Upper lobe of left lung (tissue), 6 donors: Measurements from ENCODE around the gene TOPAZ1. TPM values are rescaled to one million over a fixed set of nuclear protein-coding genes. Genes with fewer than 3 reads are reported as not detected.

Experiments used
- ATAC-seq, 2 donors: fragments of 200-7000 bp; cut with Tn5 transposase; one replicate each; pipeline ENCODE4 v1.9.1; 2022; ENCODE audit warnings: mild to moderate bottlenecking in 2 of 2, moderate library complexity in 2 of 2; ENCODE audit not compliant: low FRiP score in 2 of 2
- DNase-seq, 2 donors: peaks; one replicate each; pipeline ENCODE4 v3.0.0-alpha.2; 2019 to 2020
- H3K27ac ChIP-seq, 4 donors: fragments of 200-600 bp; sonication (generic); one replicate each; pipeline ENCODE4 v1.5.1; 2016 to 2019
- H3K27me3 ChIP-seq, 4 donors: fragments of 200-600 bp; sonication (generic); one replicate each; pipeline ENCODE4 v1.5.1; 2017 to 2019
- H3K36me3 ChIP-seq, 4 donors: fragments of 200-600 bp; sonication (generic); one replicate each; pipeline ENCODE4 v1.5.1; 2016 to 2019
- H3K4me1 ChIP-seq, 4 donors: fragments of 200-600 bp; sonication (generic); one replicate each; pipeline ENCODE4 v1.5.1; 2018 to 2019
- H3K4me3 ChIP-seq, 4 donors: fragments of 200-600 bp; sonication (generic); one replicate each; pipeline ENCODE4 v1.5.1; 2017 to 2019; ENCODE audit warnings: mild to moderate bottlenecking in 2 of 4, moderate library complexity in 1 of 4
- H3K9me3 ChIP-seq, 4 donors: fragments of 200-600 bp; sonication (generic); one replicate each; pipeline ENCODE4 v1.5.1; 2018 to 2019
- EP300 ChIP-seq, 4 donors: sonication (generic); formaldehyde crosslinking; IDR thresholded peaks; one replicate each; pipeline ENCODE4 v1.5.1; 2017; ENCODE audit warnings: antibody characterized with exemption in 4 of 4, control low read depth in 2 of 4
- POLR2A ChIP-seq, 4 donors: fragments of 450-650 bp; IDR thresholded peaks; one replicate each; pipeline ENCODE4 v1.5.1; 2016 to 2017; ENCODE audit warnings: antibody characterized with exemption in 4 of 4, mild to moderate bottlenecking in 2 of 4
- POLR2AphosphoS5 ChIP-seq, 2 donors: sonication (generic); formaldehyde crosslinking; IDR thresholded peaks; one replicate each; pipeline ENCODE4 v1.5.1; 2017; ENCODE audit warnings: antibody characterized with exemption in 2 of 2
- WGBS, 2 donors: methylation state at CpG; one replicate each; pipeline ENCODE4 v1.1.5; 2017 to 2018; 5-methylcytosine and 5-hydroxymethylcytosine counted together
- total RNA-seq, 6 donors: library from RNA; depleted of rRNA in 4 of 6; stranded (reverse); fragments of >200 nt in 4 of 6; gene quantifications; one replicate each; pipeline versions ENCODE4 v1.1.0 to v1.2.1, GENCODE V29; 2016 to 2021
- TF ChIP-seq, protein P1 (sequence below), 6 experiments: fragments of 450-650 bp in 4 of 6; fragments of 200-600 bp in 2 of 6; sonication (generic) in 2 of 6; IDR thresholded peaks; one replicate each; pipeline ENCODE4 v1.5.1; 2016 to 2019; ENCODE audit warnings: antibody characterized with exemption in 6 of 6
- donor health status: DM: no; HTN: no; CAD: no; lungs with moderate emphysema.
- donor health status: DM: no; HTN: yes; CAD: no; lungs with severe emphysema.

TOPAZ1 gene
- total RNA-seq, 6 donors from 2014 or later = not detected

DNA sequence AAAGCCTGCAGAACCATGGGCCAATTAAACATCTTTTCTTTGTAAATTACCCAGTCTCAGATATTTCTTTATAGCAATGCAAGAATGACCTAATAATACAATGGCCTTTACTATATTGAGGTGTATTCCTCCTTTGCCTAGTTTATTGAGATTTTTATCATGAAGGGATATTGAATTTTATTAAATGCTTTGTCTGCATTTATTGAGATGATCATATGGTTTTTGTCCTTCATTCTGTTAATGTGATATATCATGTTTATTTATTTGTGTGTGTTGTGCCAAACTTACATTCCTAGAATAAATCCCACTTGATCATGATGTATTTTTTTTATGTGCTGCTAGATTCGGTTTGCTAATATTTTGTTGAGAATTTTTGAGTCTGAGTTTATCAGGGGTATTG lies 36.2 kb downstream of the TOPAZ1 start:
- WGBS, 2 donors = 77 to 82% methylated on average over 1 of the region's 1 CpG
- Histone ChIP-seq H3K4me1 (no peaks in the 10 kb centered on the region), H3K36me3 (no peaks in the 10 kb centered on the region), H3K9me3 (peaks cover 0 to 3% (median 0%) of the 10 kb centered on the region in 4 donors), H3K27me3 (no peaks in the 10 kb centered on the region), H3K4me3 (no peak overlapping the region), H3K27ac (no peak overlapping the region)
- TF ChIP-seq POLR2AphosphoS5 (IDR thresholded peaks at IDR 0.05) (no peak), POLR2A (IDR thresholded peaks at IDR 0.05) (no peak), EP300 (IDR thresholded peaks at IDR 0.05) (no peak)
- TF ChIP-seq, protein P1, sequence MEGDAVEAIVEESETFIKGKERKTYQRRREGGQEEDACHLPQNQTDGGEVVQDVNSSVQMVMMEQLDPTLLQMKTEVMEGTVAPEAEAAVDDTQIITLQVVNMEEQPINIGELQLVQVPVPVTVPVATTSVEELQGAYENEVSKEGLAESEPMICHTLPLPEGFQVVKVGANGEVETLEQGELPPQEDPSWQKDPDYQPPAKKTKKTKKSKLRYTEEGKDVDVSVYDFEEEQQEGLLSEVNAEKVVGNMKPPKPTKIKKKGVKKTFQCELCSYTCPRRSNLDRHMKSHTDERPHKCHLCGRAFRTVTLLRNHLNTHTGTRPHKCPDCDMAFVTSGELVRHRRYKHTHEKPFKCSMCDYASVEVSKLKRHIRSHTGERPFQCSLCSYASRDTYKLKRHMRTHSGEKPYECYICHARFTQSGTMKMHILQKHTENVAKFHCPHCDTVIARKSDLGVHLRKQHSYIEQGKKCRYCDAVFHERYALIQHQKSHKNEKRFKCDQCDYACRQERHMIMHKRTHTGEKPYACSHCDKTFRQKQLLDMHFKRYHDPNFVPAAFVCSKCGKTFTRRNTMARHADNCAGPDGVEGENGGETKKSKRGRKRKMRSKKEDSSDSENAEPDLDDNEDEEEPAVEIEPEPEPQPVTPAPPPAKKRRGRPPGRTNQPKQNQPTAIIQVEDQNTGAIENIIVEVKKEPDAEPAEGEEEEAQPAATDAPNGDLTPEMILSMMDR (IDR thresholded peaks at IDR 0.05) = no peak
- DNase-seq = no peak
- no peak for ATAC-seq

DNA sequence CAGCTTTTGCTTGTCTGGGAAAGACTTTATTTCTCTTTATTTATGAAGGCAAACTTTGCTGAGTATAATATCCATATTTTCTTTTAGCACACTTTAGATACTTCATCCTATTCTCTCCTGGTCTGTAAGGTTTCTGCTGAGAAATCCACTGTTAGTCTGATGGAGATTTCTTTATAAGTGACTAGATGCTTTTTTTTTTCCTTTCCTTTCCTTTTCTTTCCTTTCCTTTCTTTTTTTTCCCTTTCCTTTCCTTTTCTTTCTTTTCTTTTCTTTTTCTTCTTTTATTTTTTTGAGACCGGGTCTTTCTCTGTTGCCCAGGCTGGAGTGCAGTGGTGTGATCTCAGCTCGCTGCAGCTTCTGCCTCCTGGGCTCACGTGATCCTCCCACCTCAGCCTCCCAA lies 38.4 kb downstream of the TOPAZ1 start:
- no peak for DNase-seq
- H3K27me3 ChIP-seq = no peaks in the 10 kb centered on the region
- 88 to 100% methylated on average over 3 of the region's 3 CpGs for whole genome bisulfite sequencing, 2 donors
- peaks cover 0 to 3% (median 0%) of the 10 kb centered on the region in 4 donors for H3K9me3 ChIP-seq
- H3K4me1 ChIP-seq = no peaks in the 10 kb centered on the region
- H3K4me3 ChIP-seq = no peak overlapping the region
- ATAC-seq = no peak
- TF ChIP-seq EP300 (IDR thresholded peaks at IDR 0.05) (no peak), POLR2AphosphoS5 (IDR thresholded peaks at IDR 0.05) (no peak)
- no peak overlapping the region for H3K27ac ChIP-seq
- H3K36me3 ChIP-seq = no peaks in the 10 kb centered on the region

DNA sequence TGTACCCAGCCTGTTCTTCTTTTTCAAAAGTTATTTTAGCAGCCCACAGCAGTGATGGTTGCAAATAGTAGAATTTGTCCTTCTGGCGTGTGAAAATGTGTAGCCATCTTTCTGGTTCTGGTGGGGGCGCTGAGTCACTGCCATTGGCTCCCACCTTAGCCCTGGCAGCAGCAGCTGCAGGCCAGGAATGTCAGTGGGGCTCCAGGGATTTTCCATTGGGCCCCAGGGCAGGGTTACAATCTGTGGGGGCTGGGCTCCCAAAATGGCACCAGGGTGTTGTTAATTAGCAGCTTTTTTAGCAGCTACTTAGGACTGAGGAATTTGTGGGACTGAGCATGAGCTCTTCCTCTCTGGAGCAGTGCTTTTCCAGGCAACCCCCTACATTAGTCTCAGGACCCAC lies 38.9 kb downstream of the TOPAZ1 start:
- WGBS, 2 donors = 57 to 100% methylated on average over 2 of the region's 2 CpGs
- DNase-seq = no peak
- Histone ChIP-seq H3K4me1 (no peaks in the 10 kb centered on the region), H3K36me3 (no peaks in the 10 kb centered on the region), H3K27me3 (no peaks in the 10 kb centered on the region), H3K9me3 (peaks cover 0 to 3% (median 0%) of the 10 kb centered on the region in 4 donors), H3K4me3 (no peak overlapping the region), H3K27ac (no peak overlapping the region)
- TF ChIP-seq POLR2AphosphoS5 (IDR thresholded peaks at IDR 0.05) (no peak), POLR2A (IDR thresholded peaks at IDR 0.05) (no peak), EP300 (IDR thresholded peaks at IDR 0.05) (no peak)
- TF ChIP-seq, protein P1 (IDR thresholded peaks at IDR 0.05) = no peak
- ATAC-seq = no peak

- WGBS, 2 donors = 87 to 90% methylated on average over 2 of the region's 2 CpGs
These were observed 43.3 kb downstream of the TOPAZ1 start for GRCh38 chr3:44284949-44285348.

DNA sequence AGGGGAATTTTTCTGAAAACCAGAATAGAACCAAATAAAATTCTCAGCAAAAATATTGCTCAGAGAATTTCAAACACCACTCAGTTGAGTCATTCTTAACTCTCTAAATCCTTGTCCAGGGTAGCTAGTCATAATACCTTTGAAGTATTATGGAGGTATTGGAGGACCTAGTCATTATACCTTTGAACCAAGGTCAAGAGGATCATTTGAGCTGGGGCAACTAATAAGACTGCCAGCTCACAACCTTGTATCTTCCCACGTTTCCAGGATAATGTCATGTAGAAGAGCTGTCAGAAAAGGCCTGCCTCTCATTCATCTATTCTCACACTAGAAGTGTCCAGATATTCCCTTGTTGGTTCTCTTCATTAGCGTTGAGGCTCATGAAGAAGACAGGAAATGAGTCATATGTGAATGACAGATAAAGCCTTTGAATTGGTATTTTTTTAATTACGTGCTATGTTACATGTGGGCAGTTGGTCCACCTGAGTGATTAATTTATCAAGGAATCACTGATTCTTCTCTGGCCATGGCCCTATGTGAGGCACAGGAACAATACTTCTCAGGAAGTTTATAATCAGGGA lies 48.3 kb downstream of the TOPAZ1 start:
- Histone ChIP-seq H3K27me3 (no peaks in the 10 kb centered on the region), H3K4me1 (no peaks in the 10 kb centered on the region), H3K4me3 (no peak overlapping the region), H3K9me3 (no peaks in the 10 kb centered on the region), H3K36me3 (no peaks in the 10 kb centered on the region), H3K27ac (no peak overlapping the region)
- no peak for ATAC-seq
- no peak for DNase-seq
- TF ChIP-seq EP300 (IDR thresholded peaks at IDR 0.05) (no peak), POLR2A (IDR thresholded peaks at IDR 0.05) (no peak), POLR2AphosphoS5 (IDR thresholded peaks at IDR 0.05) (no peak)
- TF ChIP-seq, protein P1 (IDR thresholded peaks at IDR 0.05) = no peak
- 64 to 79% methylated on average over 3 of the region's 3 CpGs for WGBS, 2 donors

More at GRCh38 chr3:44284949-44285348, 43.3 kb downstream of the TOPAZ1 start:
- no peak for ATAC-seq
- TF ChIP-seq POLR2AphosphoS5 (IDR thresholded peaks at IDR 0.05) (no peak), EP300 (IDR thresholded peaks at IDR 0.05) (no peak)
- TF ChIP-seq, protein P1 (IDR thresholded peaks at IDR 0.05) = no peak
- no peak for DNase-seq
- Histone ChIP-seq H3K36me3 (no peaks in the 10 kb centered on the region), H3K4me1 (no peaks in the 10 kb centered on the region), H3K27ac (no peak overlapping the region), H3K27me3 (no peaks in the 10 kb centered on the region), H3K4me3 (no peak overlapping the region), H3K9me3 (no peaks in the 10 kb centered on the region)
